Measurements from ENCODE around the gene ATP2B2.

- TF ChIP-seq POLR2A (IDR thresholded peaks at IDR 0.05; ENCODE audit: borderline replicate concordance, extremely low read depth, insufficient read depth, insufficient read length): no peak
- TF ChIP-seq SP1 (IDR thresholded peaks at IDR 0.05; ENCODE audit: low read depth): no peak
- no peak for TF ChIP-seq SRF (IDR thresholded peaks at IDR 0.05; ENCODE audit: low read depth)
- TF ChIP-seq, protein P1, sequence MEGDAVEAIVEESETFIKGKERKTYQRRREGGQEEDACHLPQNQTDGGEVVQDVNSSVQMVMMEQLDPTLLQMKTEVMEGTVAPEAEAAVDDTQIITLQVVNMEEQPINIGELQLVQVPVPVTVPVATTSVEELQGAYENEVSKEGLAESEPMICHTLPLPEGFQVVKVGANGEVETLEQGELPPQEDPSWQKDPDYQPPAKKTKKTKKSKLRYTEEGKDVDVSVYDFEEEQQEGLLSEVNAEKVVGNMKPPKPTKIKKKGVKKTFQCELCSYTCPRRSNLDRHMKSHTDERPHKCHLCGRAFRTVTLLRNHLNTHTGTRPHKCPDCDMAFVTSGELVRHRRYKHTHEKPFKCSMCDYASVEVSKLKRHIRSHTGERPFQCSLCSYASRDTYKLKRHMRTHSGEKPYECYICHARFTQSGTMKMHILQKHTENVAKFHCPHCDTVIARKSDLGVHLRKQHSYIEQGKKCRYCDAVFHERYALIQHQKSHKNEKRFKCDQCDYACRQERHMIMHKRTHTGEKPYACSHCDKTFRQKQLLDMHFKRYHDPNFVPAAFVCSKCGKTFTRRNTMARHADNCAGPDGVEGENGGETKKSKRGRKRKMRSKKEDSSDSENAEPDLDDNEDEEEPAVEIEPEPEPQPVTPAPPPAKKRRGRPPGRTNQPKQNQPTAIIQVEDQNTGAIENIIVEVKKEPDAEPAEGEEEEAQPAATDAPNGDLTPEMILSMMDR (IDR thresholded peaks at IDR 0.05 in 2 of 3, conservative IDR thresholded peaks at IDR 0.05 in 1 of 3; ENCODE audit: borderline replicate concordance in 1 of 3, insufficient read depth in 1 of 3, low read depth in 2 of 3, low read length in 2 of 3): no peak
- TF ChIP-seq TCF7L2 (IDR thresholded peaks at IDR 0.05; ENCODE audit: borderline replicate concordance, extremely low read depth, insufficient read depth, insufficient read length): no peak
Observed at GRCh38 chr3:10285272-10286132, 219.9 kb downstream of the ATP2B2 start.

Data from HCT116 (cell line).